ENCODE measurements around the gene RABEPK. TPM values are rescaled to one million over a fixed set of nuclear protein-coding genes. Genes with fewer than 3 reads are reported as not detected.
A peak's percentile ranks its signal among the peaks of the same experiment; 100 is the strongest.
"Not testable (repeated sequence)": the region's sequence is repeated elsewhere in the genome, so short reads cannot be mapped to it uniquely, and the experiment has no call there.

RABEPK gene
- total RNA-seq, 4 donors from 2014 or later, result 11.4 to 14.6 (median 13.3) TPM

- no peak overlapping the region for H3K4me3 ChIP-seq
- no peak overlapping the region for H3K27ac ChIP-seq
- H3K4me1 ChIP-seq, result peaks cover 48% of the 10 kb centered on the region
- WGBS, result 46% methylated on average over 5 of the region's 5 CpGs
- H3K9me3 ChIP-seq, result no peaks in the 10 kb centered on the region
- peaks cover 74% of the 10 kb centered on the region for H3K36me3 ChIP-seq
- TF ChIP-seq POLR2A (IDR thresholded peaks at IDR 0.05) (no peak), POLR2AphosphoS5 (IDR thresholded peaks at IDR 0.05) (no peak), EP300 (IDR thresholded peaks at IDR 0.05) (no peak)
- TF ChIP-seq, protein P1, sequence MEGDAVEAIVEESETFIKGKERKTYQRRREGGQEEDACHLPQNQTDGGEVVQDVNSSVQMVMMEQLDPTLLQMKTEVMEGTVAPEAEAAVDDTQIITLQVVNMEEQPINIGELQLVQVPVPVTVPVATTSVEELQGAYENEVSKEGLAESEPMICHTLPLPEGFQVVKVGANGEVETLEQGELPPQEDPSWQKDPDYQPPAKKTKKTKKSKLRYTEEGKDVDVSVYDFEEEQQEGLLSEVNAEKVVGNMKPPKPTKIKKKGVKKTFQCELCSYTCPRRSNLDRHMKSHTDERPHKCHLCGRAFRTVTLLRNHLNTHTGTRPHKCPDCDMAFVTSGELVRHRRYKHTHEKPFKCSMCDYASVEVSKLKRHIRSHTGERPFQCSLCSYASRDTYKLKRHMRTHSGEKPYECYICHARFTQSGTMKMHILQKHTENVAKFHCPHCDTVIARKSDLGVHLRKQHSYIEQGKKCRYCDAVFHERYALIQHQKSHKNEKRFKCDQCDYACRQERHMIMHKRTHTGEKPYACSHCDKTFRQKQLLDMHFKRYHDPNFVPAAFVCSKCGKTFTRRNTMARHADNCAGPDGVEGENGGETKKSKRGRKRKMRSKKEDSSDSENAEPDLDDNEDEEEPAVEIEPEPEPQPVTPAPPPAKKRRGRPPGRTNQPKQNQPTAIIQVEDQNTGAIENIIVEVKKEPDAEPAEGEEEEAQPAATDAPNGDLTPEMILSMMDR (IDR thresholded peaks at IDR 0.05), result no peak
- no peak for DNase-seq (ENCODE audit: low spot score in 2 of 2)
- no peaks in the 10 kb centered on the region for H3K27me3 ChIP-seq
Measured at GRCh38 chr9:125235804-125236519, 35.6 kb downstream of the RABEPK start.

- H3K9me3 ChIP-seq; H3K4me3 ChIP-seq; H3K27ac ChIP-seq; DNase-seq (ENCODE audit: low spot score in 2 of 2); H3K27me3 ChIP-seq: not testable (repeated sequence)
- Histone ChIP-seq H3K4me1 (peaks cover 48% of the 10 kb centered on the region), H3K36me3 (peaks cover 68% of the 10 kb centered on the region)
- 78% methylated on average over 5 of the region's 5 CpGs for WGBS
Measured at GRCh38 chr9:125236520-125237159, 36.3 kb downstream of the RABEPK start.

GRCh38 chr9:125238127-125238914 is 38.0 kb downstream of the RABEPK start:
- H3K27ac ChIP-seq, result no peak overlapping the region
- 79% methylated on average over 7 of the region's 7 CpGs for WGBS
- no peak for DNase-seq (ENCODE audit: low spot score in 2 of 2)
- H3K4me3 ChIP-seq, result peak overlapping the region; percentile 67
- TF ChIP-seq POLR2A (IDR thresholded peaks at IDR 0.05) (no peak), POLR2AphosphoS5 (IDR thresholded peaks at IDR 0.05) (no peak), EP300 (IDR thresholded peaks at IDR 0.05) (no peak)
- TF ChIP-seq, protein P1 (IDR thresholded peaks at IDR 0.05), result no peak
- no peaks in the 10 kb centered on the region for H3K27me3 ChIP-seq
- no peaks in the 10 kb centered on the region for H3K9me3 ChIP-seq
- H3K4me1 ChIP-seq, result peaks cover 55% of the 10 kb centered on the region
- peaks cover 59% of the 10 kb centered on the region for H3K36me3 ChIP-seq

DNA sequence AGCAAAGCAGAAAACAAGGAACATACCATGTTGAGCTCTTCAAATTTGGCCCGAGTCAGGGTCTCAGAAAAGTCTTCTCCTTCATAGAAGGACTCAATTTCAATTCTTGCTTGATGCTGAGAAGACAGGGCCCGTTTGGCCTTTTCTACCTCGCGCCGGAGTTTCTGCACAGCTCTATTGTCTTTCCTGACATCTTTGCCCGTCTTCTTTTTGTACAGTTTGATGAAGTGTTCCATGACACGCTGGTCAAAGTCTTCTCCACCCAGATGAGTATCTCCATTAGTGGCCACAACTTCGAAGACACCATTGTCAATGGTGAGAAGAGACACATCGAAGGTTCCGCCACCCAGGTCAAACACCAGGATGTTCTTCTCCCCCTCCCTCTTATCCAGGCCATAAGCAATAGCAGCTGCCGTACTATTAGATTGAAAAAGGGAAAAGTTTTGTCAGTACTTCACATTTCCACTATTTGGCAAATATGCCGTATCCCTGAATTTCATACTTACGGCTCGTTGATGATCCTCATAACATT is 38.6 kb downstream of the RABEPK start:
- TF ChIP-seq, protein P1 (IDR thresholded peaks at IDR 0.05), result no peak
- TF ChIP-seq EP300 (IDR thresholded peaks at IDR 0.05) (no peak), POLR2A (IDR thresholded peaks at IDR 0.05) (no peak), POLR2AphosphoS5 (IDR thresholded peaks at IDR 0.05) (no peak)
- no peaks in the 10 kb centered on the region for H3K9me3 ChIP-seq
- 77% methylated on average over 14 of the region's 14 CpGs for WGBS
- H3K36me3 ChIP-seq, result peaks cover 52% of the 10 kb centered on the region
- no peak overlapping the region for H3K27ac ChIP-seq
- peaks cover 55% of the 10 kb centered on the region for H3K4me1 ChIP-seq
- H3K4me3 ChIP-seq, result peak overlapping the region; percentile 67
- H3K27me3 ChIP-seq, result no peaks in the 10 kb centered on the region
- DNase-seq (ENCODE audit: low spot score in 2 of 2), result no peak

- Histone ChIP-seq H3K27me3 (no peaks in the 10 kb centered on the region), H3K9me3 (no peaks in the 10 kb centered on the region), H3K27ac (peak overlapping the region; percentile 86), H3K4me1 (peaks cover 55% of the 10 kb centered on the region), H3K4me3 (peak overlapping the region; percentile 67), H3K36me3 (peaks cover 47% of the 10 kb centered on the region)
- no peak for TF ChIP-seq POLR2AphosphoS5 (IDR thresholded peaks at IDR 0.05)
- TF ChIP-seq EP300 (IDR thresholded peaks at IDR 0.05), result no peak
- no peak for TF ChIP-seq POLR2A (IDR thresholded peaks at IDR 0.05)
- TF ChIP-seq, protein P1 (IDR thresholded peaks at IDR 0.05), result no peak
- DNase-seq (ENCODE audit: low spot score in 2 of 2), result no peak
- 16% methylated on average over 8 of the region's 8 CpGs for WGBS
Measured at GRCh38 chr9:125239631-125240597, 39.6 kb downstream of the RABEPK start.

All from suprapubic skin (tissue), 4 donors.